Loucy (cell line): Measurements from ENCODE around the gene DLGAP1.

ENCODE experiments used
- EZH2phosphoT487 ChIP-seq: fragments of 200-600 bp; IDR thresholded peaks from 2 replicates; pipeline ENCODE4 v1.6.1; 2018; ENCODE audit warnings: antibody characterized with exemption, mild to moderate bottlenecking, moderate library complexity, borderline replicate concordance
- TF ChIP-seq, protein P1 (sequence below): fragments of 200-600 bp; sonication (generic); conservative IDR thresholded peaks from 2 replicates; pipeline ENCODE4 v1.5.1; 2014; ENCODE audit warnings: mild to moderate bottlenecking, antibody characterized with exemption, low read length

GRCh38 chr18:3529077-3529476 lies 926.0 kb downstream of the DLGAP1 start:
- TF ChIP-seq, protein P1, sequence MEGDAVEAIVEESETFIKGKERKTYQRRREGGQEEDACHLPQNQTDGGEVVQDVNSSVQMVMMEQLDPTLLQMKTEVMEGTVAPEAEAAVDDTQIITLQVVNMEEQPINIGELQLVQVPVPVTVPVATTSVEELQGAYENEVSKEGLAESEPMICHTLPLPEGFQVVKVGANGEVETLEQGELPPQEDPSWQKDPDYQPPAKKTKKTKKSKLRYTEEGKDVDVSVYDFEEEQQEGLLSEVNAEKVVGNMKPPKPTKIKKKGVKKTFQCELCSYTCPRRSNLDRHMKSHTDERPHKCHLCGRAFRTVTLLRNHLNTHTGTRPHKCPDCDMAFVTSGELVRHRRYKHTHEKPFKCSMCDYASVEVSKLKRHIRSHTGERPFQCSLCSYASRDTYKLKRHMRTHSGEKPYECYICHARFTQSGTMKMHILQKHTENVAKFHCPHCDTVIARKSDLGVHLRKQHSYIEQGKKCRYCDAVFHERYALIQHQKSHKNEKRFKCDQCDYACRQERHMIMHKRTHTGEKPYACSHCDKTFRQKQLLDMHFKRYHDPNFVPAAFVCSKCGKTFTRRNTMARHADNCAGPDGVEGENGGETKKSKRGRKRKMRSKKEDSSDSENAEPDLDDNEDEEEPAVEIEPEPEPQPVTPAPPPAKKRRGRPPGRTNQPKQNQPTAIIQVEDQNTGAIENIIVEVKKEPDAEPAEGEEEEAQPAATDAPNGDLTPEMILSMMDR, result no peak
- TF ChIP-seq EZH2phosphoT487, result no peak
